HTERT RPE-1 (cell line): ENCODE results near the gene PTH1R.

Experiments used
- in situ Hi-C: fragments of 300-500 bp; cut with MboI; formaldehyde crosslinking; loops from 4 replicates; pipeline ENCODE4 v1.14.3; 2020; ENCODE audit warnings: low sequenced_read_pairs

The PTH1R gene

DNA sequence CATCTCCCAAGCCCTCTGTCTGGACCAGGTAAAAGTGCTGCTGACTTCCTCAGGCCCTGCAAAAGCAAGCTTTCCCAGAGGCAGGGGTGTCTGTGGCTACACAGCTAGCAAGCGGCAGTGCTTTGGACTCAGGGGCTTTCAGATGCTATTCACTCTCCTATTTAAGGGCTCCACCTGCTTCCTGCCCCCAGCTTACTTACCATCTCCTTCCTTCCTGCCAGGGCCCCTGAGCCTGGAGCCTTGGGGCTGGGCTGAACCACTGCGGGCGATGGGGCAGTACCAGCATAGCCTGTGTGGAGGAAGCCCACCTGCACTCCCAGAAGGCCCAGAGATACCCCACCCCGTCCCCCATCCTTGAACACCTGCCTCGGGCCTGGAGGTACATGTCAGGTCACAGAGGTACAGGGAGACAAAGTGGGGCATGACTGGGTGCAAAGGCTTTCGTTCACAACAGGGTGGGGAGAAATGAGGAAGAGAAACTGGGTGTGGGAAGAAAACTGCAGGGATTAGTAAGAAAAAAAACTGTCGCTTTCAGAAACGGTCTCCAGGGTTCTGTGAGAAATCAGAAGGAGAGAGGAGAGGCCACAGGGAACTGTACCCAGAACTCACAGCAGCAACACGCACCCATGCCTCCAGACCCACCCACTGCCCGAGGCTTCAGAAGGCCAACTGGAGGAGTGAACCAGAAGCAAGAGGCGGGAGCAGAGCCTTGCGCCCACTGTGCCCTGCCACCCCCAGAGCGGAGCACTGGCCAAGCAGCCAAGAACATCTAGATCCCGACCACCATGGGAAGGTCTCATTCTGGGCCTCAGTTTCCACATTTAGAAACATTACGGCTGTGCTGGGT lies 49.6 kb downstream of the PTH1R start:
- in situ Hi-C loops = no loop called here

DNA sequence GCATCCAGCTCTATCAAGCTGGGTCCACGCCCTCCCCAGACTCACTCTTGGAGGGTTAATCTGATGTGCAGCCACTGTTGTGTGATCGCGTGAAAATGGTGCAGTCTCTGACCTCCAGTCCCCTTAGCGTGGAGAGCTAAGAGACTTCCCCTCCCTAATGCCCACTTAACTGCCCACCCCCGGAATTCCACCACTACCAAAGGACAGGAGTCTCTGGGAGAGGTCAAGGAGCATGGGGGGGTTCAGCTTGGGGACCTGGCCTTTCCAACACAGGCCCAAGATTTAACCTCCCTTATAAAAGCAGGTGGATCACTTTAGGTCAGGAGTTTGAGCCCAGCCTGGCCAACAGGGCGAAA lies 50.2 kb downstream of the PTH1R start:
- in situ Hi-C loops = no loop called here

DNA sequence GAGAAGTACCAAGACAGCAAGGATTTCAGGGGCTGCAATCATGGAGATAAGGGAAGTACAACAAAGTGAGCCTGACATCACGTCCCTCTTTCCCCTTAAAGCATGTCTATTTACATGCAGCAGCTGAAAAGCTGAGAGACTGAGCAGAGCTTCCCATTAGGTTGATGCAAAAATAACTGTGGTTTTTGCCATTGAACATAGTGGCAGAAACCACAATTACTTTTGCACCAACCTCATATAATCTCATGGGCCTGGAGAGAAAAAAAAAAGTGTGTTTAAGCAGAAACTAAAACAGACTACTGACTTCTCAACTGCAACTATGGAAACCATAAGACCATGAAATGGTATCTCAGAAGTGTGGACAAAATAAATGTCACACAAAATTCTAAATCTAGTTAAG lies 50.8 kb downstream of the PTH1R start:
- in situ Hi-C loops = no loop called here

DNA sequence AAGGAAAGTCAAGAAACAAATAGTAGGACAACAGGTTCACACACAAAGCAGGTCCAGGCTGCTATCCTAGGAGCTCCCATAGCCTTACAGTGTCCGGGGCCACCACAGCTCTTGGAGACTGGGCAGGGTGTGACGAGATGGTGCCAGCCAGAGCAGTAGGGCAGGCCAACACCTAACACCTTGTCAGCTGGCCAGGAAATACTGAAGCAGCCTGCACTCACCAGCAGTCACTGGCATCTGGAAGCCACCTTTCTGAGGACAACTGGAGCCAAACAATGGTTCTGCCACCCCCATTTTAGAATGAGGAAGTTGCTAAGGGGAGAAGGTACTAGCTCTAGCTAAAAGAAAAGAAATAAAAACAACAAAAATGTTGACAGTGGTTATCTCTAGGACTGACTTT lies 51.8 kb downstream of the PTH1R start:
- in situ Hi-C loops = no loop called here

DNA sequence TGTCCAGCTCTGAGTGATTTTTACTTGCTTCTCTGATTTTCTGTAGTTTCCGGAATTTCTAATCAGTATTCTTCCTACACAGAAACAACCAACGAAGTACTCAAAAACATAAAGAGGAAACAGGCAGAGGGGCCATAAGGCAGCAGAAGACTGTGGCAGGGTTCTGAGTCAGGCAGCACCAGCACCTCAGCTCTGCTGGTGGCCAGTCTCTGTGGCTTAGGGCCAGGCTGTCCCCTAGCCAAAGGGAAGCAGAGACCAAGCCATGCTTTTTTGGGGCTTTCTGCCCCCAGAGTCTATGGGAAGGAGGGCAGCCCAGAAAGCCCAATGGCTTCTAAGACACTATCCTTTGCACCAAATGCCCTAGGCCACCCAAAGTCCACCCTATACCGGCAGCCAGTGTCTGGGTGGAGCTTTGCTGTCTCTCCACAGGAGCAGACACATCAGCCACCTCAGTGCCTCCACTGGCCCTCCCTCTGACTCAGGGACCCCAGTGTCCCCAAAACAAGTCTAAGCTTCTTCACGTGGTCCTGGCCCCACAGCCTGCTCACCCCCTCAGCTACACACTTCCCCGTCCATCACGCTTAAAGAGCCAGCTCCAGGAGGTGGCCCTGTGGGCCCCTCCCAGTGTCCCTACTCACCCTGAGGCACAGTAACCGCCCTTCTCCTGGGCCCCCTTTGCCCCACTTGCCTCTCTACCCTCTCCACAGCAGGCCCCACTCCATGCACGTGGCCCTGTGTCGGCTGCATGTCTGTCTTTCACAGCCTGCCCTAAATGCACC lies 52.8 kb downstream of the PTH1R start:
- in situ Hi-C loops = no loop called here

DNA sequence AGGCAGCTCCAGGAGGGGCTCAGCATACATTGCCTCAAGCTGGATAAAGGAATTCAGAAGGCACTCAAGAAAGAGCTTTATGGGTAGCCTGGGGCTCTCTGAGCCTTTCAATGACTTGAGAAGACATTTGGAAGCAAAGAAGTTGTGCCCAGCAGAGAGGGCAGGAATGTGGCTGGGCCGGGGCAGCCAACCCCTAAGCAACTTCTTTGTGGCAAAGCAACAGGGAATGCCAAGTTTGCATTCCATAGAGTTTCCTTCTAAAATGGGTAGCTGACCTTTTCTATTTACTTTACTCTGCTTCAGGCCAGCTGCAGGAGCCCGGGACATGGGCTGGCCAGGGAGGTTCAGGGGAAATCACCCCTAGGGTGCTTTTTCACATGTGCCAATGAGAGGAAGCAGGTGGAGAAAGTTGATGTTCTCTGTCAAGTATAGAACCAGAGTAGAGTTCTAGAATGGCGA lies 53.5 kb downstream of the PTH1R start:
- in situ Hi-C loops = no loop called here

DNA sequence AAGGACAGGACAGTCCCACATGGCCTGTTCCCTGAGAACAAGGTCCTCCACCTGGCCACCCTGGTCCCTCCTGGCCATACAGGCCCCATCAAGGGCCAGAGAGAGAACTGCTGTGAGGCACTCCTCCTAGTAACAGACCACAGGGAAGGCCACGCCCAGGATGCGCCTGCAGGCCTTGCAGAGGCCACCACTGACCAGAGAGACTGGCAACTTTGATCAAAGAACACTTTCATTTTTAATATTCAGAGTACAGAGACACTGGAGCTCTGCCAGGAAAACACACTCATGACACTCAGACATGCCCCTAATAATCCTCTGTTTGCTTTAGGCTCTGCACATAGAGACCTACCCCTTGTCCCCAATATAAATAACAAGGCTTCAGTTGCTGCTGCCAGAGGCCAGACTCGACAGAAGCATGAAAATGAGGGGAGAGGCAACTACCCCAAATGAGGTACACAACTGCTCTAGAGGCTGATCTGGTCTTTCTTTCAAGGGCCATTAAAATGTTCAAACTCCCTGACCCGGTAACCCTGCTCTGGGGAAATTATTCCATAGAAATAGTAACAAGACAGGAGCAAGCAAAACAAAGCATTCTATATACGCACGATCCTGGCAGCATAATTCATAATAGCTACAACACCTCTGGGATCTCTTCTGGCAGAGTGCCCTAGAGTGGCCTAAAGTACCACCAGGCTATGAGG lies 54.3 kb downstream of the PTH1R start:
- in situ Hi-C loops = no loop called here

DNA sequence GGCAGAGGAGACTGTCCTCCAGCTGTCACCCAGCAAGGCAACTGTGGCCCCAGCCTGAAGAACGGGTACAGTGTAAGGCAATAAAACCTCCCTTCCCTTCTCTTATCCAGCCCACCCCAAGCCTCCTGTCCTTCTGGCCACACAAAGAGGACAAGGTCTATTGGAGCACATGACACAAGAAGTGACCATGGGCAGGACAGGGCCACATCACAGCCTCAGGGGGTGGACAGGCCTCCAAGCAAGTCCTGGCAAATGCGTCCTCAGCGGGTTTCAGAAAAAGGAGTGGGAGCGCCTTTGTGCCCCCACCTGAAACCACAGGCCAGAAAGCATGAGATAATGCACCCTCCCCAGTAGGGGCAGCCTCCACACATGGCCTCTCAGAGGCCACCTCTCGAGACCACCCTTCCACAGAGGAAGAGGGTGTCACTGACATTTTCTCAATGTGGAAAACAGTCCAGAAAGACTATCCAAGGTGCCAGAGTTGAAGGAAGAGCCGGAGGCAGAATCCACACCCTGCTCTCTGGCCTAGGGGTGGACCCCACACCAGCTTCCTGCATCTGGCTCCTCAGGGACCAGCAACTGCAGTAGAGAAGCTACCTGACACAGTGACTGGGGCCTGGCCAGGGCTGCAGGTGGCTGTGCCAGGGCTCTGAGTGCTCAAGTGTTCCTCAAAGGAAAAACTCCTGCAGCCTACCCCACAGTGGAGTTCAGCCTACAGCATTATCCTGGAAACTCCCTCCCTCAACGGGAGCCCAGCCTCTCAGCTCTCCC lies 55.1 kb downstream of the PTH1R start:
- in situ Hi-C loops = no loop called here

DNA sequence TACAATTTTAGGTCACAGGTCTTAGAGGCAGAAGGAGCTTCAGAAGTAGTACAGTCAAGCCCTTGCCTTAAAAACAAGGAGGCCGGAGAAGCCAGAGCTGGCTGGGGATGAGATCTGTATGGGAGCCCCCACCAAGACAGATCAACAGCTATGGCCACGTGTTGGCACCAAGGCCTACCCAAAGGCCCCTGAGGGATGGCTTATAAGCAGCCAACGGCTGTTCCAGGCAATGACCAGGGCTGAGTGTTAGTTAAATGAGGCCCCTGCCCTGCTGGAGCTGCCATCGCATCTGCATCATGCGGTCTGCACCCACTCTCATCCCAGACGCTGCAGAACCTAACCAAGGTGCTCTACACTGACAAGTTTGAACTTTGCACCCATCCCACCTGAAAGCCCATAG lies 55.7 kb downstream of the PTH1R start:
- in situ Hi-C loops = no loop called here

DNA sequence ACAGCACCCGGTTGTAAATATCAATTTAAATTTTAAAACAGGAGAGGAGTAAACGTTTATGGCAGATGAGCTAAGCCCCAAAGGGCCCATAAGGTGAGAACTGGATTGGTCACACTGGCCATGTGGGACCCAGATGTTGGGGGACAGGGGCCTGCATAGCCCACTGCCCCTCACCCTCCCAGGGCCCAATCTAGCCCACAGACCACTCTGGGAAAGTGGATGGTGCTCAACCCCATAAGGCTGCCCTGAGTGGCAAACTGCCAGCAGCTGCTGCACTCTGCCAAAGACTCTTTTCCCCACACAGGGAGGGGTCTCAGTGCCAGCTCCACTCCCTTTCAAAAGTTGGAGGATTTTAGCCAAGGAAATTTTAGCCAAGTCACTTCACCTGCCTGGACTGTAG lies 56.6 kb downstream of the PTH1R start:
- in situ Hi-C loops = no loop called here

DNA sequence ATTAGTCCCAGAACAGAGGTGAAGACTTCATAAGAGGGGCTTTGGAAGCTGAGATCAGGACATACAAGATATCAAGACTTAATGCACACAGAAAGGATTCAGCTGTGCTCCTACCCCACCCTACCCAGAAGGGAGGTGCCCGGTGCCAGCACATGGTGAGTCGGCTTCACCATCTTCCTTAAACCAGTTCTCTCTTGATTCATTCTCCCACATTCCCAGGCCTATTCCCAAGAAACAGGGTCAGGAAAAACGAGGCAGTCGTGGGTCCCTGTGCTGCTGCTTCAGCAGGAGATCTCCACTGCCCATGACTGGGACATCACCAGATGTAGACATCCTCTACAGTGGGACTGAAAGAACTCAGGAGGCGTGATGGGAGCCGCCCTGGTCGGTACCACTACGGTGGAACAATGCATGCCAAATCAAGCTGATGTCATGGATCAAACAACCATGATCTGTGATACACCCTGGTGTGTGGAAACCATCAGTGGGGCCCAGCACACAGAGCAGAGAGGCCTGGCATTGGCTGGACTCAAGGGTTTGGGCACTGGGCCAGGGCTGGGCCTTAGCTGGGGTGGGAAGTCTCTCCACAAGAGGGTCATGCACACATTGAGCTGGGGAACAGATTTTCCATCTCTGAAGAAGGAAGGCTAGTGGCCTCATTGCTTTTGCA lies 57.1 kb downstream of the PTH1R start:
- in situ Hi-C loops = no loop called here

DNA sequence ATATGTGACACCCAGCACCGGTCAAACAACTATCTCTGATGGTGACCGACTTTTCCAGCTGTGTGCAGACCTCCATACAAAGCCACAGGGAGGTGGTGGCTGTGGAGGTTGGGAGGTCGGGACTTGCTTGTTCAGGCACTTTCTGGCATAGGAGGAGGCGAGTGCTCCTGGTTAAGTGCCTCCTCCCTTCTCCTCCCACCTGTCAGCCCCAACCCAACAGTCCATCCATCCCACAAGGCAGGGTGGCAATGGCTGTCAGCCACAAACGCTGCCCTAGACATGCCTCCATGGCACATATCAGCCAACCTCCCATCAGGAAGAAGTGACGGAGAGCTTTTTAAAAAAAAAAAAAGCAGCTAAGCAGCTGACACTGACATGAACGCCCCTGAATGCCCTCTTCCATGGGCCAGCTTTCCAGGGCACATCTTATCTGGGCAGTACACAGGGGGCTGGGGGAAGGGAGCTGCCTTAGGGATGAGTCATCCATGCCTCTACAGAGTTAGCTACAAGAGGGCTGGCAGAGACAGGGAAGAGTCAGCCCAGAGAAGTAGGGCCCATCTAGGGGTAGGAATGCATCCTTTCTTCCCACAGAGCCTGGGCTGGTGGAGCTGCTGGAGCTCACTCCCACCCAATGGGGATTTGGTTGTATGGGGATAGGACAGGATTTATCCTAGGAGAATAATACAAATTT lies 57.8 kb downstream of the PTH1R start:
- in situ Hi-C loops = no loop called here

DNA sequence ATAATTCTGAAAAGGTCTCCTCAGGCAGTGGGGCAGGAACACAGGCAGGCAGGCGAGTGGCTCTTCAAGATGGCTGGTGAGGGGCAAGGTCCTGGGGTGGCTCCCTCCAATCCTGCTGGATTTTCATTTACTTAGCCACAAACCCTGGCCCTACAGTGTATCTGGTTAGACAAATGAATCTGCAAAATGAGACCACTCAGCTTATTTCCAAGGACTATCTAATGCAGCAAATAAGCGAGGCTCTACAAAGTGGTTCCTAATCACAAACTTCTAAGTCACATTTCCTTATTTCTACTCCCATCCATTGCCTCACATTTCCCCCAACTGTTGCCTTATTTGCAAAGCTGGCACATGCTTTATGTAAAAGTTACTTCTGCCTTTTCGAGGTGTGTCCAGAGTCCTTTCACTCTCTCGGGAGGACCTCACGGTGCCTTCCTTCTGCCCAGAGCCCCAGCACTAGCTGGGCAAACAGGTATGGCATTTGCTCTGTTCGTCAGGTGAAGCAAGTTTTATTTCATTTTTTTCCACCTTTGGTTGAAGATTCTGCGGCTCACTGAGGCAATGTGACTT lies 58.6 kb downstream of the PTH1R start:
- in situ Hi-C loops = no loop called here

DNA sequence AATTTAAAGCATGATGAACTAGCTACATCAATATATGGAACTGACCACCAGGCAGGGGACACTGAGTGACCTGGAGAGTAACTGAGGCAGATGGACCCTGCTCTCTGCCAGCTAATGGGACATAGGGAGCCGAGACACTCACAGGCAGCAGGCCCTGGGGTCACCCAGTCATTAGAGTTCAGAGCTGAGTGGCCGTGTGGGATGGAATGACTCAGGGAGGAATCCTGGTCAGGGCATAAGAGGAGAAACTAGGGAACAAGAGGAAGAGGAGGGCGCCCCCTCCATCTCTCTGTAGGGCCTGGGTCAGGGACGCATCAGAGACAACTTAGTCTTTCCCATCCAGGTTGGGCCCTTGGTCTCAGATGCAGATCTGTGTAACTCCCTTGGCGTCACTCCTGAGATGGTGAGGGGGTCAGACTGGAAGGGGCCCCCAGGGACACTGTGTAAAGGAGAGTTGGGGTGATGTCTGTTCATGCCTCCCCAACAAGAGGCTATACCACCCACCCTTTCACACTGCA lies 59.3 kb downstream of the PTH1R start:
- in situ Hi-C loops = no loop called here

DNA sequence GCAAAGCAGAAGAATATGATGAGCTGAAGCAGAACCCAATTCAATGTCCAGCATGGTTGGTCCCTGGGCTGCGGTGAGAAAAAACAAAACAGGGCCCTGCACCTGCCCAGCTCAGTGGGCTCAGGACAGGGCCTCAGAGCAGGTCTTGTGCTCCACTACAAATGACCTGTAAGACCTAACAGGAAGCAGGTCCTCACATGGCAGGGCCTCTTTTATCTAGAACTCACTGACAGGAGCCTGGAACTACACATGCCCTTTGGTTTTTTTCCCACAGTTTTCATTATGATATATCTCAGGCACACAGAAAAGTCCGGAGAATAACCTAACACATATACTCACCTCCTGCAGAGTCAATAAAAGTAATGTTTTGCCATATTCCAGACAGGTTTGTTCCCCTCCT lies 60.6 kb downstream of the PTH1R start:
- in situ Hi-C loops = no loop called here

DNA sequence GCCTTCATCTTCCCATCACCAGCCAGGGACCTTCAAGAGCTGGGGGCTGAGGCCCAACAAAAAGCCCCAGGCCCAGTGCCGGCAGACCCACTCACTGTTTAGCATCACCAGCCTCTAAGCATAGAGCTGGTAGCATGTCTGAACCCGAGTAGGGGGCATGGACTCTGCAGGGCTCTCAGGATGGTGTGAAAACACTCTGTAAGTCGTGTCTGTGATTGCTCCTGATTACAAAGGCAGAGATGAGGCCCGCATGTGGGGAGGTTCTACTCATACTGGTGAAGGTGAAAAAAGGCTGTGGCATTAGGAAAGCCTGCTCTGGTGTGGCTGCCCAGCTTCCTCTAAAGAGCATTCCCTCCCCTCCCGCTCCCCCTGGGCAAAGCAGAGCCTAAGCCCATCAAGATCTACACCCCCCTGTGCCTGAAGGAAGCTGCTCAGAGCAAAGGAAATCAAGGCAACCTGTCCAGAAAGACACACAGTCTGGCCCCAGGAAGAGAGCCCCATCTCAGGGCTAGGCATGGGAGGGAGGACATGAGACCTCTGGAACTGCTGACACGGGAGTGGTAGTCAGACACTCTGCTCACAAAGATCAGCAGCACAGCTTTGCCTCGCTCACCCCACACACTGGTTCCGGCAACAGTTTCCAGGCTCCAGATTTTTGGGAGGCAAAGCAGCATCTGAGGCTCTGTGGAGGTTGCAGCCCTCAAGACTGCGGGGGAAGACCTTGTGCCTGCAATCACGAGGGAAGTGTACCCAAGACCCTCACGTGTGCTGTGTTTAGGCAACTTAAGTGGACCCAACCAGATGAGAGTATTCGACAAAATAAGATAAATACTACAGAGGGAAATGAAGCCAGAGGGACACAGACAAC lies 62.3 kb downstream of the PTH1R start:
- in situ Hi-C loops = no loop called here

DNA sequence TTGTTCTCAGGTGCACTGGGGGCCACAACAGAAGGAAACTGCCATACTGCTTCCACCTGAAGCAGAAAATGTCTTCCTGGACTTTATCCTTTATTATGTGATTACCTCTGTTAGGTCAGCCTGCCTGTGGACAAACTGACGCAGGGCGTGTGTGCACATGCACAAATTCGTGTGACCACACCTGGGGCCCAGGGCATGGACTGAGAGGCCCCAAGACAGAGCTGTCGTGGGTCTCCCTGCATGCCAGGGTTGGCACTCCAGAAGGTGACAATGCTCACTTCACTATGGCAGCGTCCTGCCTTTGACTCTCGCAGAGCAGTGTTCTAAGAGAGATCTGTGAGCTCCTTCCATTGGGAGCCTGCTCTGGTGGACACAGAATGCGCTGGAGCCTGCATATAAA lies 64.6 kb downstream of the PTH1R start:
- in situ Hi-C loops = no loop called here

DNA sequence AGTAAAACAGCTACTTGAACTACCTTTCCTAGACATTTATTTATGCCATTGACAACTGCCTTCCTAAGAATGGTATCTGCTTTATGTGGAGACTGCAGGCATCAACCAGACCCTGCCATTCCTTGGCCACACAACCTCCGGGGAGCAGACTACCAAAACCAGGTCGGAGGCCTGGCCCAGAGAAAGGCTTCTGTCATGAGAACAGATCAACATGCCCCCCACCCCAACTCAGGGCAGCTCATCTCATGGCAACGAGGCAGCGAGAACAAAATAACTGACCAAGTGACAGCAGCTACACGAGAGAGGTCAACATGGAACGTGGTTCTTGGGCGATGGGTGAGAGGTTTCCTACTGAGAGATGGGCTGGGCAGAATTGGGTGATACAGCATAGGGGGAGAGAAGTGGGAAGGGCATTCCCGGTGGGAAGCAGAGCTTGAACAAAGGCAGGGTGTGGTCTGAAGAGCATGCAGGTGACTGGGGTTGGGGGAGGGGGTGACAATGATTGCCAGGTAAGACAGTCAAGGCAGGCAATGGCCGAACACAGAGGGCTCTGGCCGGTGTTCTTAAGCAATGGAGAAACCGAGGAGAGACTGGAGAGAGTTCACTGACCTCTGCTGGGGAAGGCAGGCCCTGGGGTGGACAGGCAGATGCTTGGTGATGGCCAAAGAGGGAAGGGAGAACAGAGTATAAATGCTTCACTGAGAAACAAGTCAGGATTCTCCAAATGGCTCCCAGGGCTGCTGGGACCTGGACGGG lies 65.1 kb downstream of the PTH1R start:
- in situ Hi-C loops = no loop called here
